Fibroblast of skin of right quadriceps (primary cell): ENCODE data around the gene VARS1.

Source experiments
- DNase-seq: peaks from one replicate; pipeline ENCODE4 v3.0.0-alpha.2; 2013

Gene VARS1

GRCh38 chr6:31792761-31793171, 2.8 kb downstream of the VARS1 start:
- no peak for DNase-seq

DNA sequence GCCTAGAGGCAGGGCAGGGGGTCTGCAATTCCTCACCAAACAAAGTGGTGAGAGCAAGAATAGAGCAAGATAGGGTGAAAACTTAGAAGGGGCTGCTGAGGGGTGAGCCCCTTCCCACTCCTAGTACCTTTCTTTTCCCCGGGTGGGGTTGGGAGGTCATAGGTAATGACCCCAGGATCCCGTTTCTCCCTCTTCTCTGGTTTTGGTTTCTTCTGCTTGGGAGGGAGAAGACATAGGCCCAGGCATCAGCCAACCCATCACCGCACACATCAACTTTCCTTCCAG, 3.5 kb downstream of the VARS1 start:
- no peak for DNase-seq

DNA sequence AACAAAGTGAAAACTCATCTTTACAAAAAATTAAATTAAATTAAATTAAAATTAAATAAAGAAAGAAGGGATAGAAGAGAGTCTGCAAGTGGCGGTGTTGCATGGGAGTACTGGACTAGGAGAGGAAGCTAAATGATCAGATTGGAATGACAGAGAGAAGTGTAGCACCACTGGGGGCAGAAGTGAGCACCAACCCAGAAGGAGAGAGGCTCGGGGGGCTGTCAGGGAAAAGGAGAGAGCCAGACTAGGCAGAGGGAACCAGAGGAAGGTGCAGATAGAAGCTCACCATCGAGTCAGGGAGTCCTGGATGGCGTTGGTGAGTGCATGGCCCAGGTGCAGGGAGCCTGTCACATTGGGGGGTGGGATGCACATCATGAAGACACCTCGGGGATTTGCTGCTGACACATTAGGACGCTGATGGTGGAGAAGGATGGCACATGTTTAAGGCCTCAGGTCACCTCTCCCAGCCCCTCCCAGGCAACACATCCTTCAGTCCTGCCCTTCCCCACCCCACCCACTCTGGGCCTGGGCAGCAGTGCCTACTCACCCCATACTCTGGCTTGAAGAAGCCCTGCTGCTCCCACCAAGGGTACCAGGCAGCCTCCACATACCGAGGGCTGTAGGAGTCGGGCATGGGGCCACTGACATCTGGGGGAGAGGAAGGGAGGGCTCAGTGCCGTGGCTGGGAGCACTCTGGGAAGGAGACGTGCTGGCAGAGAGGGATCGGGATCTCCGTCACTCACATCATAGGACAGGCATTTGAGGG, 4.0 kb downstream of the VARS1 start:
- DNase-seq: peak; percentile 50

GRCh38 chr6:31785475-31785874, 10.1 kb downstream of the VARS1 start:
- no peak for DNase-seq

DNA sequence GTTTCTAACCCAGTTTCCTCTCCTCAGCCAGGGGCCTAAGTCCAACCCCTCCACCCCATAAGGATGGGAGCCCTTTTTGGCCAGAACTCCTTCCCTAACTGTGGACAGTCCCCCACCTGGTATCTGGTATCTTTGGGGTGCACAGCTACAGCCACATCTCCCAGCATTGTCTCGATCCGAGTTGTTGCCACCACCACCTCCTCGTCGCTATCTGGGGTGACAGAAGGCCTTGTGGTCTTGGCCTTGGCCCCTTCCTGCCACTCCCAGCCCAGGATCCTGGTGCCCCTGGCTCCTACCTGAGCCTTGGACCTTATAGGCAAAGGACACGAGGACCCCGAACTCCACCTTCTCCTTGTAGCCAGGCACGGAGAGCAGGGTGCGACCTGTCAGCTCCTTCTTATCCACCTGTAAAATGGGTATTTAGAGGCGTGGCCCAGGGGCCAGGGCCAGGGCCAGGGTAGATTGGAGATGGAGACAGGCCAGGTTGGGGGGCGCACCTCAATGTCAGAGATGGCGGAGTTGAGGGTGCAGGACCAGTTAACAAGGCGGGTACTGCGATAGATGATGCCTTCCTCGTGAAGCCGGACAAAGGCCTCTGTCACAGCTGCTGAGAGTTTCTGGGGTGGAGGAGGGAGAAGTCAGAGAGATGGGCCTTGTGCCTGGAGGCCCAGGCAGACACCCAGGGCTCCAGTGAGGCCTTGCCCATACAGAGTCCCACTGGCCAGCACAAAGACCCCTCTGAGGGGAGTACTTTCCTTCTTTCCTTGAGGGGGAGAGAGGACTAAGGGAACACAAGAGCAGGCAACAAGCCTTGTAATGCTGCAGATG, 11.2 kb downstream of the VARS1 start:
- no peak for DNase-seq

GRCh38 chr6:31782126-31782855, 13.3 kb downstream of the VARS1 start:
- DNase-seq: no peak

GRCh38 chr6:31781244-31782125, 14.1 kb downstream of the VARS1 start:
- no peak for DNase-seq

- no peak for DNase-seq
Observed at GRCh38 chr6:31780507-31781243, 14.9 kb downstream of the VARS1 start.

DNA sequence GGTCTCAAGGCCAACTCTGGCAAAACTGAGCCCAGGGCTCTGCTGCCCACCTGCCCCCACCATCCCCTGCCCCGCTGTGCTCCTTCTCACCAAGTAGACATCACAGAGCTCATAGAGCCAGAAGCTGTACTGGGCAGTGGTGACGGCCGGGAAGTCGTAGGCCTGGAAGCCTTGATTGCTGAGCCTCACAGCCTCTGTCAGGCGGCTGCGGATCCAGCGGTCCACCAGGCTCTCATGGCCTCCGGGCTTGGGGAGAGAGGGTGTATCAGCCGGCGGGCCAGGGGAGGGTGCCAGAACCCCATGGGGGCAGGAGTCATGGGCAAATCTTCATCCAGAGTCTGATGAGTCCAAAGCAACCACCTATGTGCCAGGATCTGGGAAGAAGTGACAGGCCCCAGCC, 15.6 kb downstream of the VARS1 start:
- DNase-seq: no peak

DNA sequence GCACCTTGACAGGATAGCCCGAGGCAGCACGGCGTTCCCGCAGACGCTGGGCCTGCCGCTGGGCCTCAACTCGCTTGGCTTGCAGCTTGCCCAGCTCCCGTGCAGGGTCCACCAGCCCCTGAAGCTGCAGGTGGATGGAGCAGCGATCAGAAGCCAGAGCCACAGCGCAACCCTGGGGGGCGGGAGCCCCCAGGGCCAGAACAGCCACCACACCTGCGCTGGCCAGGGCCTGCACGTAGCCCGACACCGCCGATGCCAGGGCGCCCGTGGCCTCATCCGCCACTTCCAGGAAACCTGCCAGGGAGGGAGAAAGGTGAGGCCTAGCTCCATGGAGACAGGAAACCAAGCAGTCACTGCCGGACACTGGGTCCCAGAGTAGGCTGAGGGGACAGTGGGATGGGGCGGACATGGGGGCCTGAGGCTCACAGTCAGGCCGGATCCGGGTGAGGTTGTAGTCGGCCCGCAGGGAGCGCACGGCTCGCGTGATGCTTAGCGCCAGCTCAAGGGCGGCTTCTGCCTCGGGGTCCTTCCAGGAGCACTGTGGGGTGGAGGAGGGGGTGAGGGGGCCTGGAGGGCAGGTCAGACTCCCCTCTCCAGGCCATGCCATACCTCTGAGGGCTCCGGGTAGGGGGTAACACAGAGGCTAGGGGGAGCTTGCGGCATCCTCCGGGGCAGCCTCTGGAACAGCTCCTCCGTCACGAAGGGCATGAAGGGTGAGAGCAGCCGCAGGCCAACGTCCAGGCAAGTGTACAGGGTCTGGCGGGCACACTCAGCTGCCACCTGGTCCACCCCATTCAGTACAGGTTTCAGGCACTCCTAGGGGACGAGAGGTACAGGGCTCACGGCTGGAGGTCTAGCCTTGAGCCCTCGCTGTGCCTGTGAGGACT, 16.3 kb downstream of the VARS1 start:
- DNase-seq: no peak

DNA sequence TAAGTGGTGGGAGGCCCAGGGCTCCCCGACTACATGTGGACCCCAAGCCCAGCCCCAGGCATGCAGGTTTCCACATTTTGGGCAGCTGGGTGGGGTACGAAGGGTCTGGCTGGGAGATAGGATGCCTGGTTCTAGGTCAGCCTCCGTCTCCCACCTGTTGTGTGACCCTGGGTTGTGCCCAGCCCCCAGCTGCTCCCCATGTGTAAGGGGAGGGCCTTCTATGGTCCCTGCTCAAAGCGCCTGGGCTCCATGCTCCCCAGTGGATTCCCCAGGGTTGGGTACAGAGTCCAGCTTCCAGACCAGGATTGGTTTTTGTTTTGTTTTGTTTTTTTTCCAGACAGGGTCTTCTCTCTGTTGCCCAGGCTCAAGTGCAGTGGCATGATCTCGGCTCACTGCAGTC, 17.4 kb downstream of the VARS1 start:
- no peak for DNase-seq

DNA sequence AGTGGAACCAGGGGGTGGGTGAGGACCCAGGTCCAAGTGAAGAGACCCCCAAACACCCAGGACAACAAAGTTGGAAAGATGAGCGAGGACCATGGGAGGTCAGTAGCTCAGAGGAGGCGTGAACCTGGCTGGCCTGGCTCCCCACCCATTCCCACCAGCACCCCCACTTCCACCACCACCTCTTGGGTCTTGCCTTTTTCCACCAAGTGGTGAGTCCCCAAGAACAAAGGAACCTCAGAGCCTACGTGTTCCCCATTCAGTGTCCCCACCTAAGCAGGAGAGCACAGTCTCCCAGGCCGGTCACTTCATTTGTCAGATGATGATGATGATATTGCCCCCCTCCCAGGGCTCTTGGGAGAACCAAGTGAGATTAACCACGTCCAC, 17.9 kb downstream of the VARS1 start:
- DNase-seq: no peak

- DNase-seq: peak; percentile 69
Observed at GRCh38 chr6:31776989-31777666, 18.4 kb downstream of the VARS1 start, which contains the start of gene VWA7. TSS of gene VWA7 (minus strand) at chr6:31777328. CDS start at chr6:31776779, 549 bp downstream.

- no peak for DNase-seq
Observed at GRCh38 chr6:31776485-31776988, 19.0 kb downstream of the VARS1 start.

DNA sequence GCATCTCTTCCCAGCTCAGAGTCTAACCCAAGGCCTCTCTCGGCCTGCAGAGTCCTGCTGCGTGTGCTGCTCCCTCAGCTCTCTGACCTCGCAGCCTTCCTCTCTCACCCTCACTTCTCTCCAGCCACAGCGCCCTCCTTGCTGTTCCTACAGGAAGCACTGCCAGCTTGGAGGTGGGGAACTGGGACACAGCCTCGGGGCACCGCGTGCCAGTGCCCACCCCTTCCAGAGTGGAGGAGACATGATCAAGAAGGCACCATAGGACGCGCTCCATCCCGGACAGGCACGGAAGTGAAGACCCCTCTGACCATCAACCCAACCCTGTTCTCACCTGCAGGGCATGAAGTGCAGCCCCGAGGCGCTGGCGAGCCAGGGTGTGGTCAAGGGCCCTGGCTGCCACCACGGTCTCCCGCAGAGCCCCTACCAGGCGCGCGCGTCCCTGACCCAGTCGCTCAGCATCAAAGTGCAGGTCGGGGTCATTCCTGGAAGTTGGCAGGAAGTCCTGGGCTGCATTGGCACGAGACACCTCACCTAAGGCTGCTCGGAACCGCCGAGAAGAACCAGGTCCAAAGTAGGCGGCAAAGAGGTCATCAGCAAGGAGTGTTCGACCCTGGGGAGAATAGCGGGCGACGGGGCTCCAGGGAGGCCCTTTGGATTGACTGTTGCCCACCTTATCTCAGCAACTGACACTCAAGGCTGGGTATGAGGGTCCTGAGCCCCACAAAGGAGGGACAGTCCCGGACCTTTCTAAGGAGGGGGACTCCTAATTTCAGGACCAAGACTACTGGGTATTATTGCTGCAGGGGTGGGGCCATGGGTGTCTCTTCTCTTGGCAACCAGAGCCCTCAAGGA, 19.7 kb downstream of the VARS1 start:
- no peak for DNase-seq

DNA sequence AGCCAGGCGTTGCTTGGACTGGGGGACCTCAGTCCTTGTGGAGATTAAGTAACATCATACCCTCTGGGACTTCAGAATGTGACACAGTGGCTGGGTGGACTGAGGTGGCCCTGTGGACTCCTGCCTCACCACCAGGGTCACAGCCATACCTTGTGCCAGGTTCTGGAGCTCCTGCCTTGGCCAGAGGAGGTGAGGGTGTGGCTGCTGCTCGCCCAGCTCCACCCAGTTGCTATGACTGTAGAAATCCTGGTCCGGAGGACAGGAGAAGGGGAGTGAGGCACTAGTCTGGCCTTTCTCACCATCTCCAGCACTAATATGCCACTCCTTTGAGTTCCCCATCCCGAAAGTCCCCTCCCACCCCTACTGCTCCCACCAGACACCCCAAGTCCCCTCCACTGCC, 20.4 kb downstream of the VARS1 start:
- DNase-seq: no peak

DNA sequence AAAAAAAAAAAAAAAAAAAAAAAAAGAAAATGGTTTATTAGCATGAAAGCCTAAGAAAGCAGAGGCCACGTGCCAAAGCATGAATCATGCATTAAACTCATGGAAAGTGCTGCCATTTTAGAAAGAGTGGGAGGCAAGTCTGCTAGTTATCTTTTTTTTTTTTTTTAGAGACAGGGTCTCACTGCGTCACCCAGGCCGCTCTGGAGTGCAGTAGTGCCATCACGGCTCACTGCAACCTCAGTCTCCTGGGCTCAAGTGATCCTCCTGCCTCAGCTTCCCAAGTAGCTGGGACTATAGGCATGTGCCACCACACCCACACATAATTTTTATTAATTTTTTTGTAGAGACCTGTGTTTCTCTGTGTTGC, 23.6 kb downstream of the VARS1 start:
- DNase-seq: peak; percentile 45

DNA sequence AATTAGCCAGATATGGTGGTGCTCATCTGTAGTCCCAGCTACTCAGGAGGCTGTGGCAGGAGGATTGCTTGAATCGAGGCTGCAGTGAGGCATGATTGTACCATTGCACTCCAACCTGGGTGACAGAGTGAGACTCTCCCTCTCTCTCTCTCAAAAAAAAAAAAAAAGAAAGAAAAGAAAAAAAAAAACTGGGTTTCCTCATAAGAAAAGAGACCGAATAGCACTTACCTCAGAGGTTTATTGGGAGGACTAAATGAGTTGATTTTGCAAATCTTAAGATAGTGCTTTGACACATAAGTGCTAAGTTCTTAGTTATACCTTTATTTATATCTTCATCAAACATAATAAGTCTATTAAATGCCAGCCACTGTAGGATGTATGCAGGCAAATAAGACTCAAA, 24.7 kb downstream of the VARS1 start:
- no peak for DNase-seq

DNA sequence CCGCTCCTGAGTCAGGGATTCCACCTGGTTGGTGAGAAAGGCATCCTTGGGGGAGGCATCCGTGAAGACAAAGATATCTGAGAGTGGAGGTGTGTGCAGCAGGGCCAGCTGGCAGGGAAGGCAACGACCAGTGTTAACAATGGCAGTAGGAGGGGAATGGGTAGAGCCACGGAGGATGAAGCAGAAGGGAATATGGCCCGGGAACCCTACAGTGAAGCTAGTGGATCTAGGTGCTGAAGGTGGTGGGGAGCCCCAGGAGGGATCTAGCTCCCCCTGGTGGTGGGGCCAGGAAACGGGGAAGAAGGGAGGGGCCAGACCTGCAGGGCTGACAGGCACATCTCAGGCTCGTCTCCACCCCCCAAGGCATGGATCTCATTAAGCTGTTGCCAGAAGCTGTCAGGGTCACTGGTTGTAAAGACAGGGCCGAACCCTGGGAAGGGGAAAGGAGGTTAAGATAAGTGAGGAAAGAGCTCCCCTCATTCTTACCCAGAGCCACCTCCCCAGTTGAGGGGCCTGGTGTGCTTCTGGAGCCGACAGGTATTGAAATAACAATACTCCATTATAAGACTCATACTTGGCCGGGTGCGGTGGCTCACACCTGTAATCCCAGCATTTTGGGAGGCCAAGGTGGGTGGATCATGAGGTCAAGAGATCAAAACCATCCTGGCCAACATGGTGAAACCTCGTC, 25.7 kb downstream of the VARS1 start:
- DNase-seq: peak; percentile 33
